Measurements from ENCODE around the gene PDE6B. TPM values are rescaled to one million over a fixed set of nuclear protein-coding genes. Genes with fewer than 3 reads are reported as not detected.

PDE6B gene
- total RNA-seq, 1 donor = not detected

DNA sequence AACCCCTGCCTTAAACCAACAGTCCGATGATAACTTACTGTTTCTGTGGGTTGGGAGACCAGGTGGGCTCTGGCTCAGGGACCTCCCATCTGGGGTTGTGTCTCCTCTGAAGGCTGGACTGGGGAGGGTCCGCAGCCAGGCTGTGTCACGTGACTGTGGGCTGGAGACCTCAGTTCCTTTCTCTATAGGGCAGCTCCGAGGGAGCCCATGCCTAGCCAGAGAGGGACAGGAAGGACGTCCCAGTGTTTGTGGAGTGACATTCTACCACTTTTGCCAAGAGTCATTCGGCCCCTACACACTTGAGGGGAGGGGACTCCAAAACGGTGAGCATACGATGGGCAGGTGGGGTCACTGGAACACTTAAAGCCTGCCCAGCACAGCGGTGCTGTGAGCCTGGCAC is 84.7 kb downstream of the PDE6B start:
- Histone ChIP-seq H4K20me1 (ENCODE audit: insufficient read depth, low read length) (peaks cover 61% of the 10 kb centered on the region), H3K4me1 (ENCODE audit: insufficient read depth, low read length) (peaks cover 12% of the 10 kb centered on the region), H2AFZ (ENCODE audit: low read length) (no peak overlapping the region), H3K4me3 (ENCODE audit: insufficient read depth, low read length) (no peak overlapping the region), H3K9me3 (ENCODE audit: low read depth, low read length) (no peaks in the 10 kb centered on the region), H3K79me2 (ENCODE audit: insufficient read depth, low read length) (peaks cover 86% of the 10 kb centered on the region), H3K4me2 (ENCODE audit: insufficient read depth, low read length) (no peak overlapping the region), H3K27ac (ENCODE audit: low read depth, low read length) (no peak overlapping the region), H3K36me3 (ENCODE audit: insufficient read depth, low read length) (peaks cover 5% of the 10 kb centered on the region), H3K27me3 (ENCODE audit: insufficient read depth, low read length) (no peaks in the 10 kb centered on the region)
- no peak for DNase-seq (ENCODE audit: insufficient read length, low spot score, missing footprints)
- TF ChIP-seq, protein P1, sequence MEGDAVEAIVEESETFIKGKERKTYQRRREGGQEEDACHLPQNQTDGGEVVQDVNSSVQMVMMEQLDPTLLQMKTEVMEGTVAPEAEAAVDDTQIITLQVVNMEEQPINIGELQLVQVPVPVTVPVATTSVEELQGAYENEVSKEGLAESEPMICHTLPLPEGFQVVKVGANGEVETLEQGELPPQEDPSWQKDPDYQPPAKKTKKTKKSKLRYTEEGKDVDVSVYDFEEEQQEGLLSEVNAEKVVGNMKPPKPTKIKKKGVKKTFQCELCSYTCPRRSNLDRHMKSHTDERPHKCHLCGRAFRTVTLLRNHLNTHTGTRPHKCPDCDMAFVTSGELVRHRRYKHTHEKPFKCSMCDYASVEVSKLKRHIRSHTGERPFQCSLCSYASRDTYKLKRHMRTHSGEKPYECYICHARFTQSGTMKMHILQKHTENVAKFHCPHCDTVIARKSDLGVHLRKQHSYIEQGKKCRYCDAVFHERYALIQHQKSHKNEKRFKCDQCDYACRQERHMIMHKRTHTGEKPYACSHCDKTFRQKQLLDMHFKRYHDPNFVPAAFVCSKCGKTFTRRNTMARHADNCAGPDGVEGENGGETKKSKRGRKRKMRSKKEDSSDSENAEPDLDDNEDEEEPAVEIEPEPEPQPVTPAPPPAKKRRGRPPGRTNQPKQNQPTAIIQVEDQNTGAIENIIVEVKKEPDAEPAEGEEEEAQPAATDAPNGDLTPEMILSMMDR (IDR thresholded peaks at IDR 0.05; ENCODE audit: extremely low read depth, low read depth, low read length) = no peak

DNA sequence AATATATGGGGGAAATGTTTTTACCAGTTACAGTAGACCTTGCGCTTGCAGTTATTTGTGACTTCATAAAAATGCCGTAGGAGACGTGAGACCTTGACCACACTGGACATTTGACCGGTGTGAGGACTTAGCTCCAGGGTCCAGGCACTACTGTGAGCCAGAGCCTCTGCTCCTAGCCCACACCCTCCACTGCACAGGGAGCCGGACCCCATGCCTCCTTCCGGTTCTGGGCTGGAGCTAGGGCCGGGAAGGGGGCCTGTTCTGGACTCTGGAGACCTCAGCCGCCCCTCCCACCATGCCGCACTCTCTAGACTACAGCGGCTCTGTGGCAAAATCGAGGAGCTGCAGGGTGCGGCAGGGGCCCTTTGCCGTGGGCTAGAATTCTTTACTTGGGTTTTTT is 85.5 kb downstream of the PDE6B start:
- no peak overlapping the region for H3K4me2 ChIP-seq (ENCODE audit: insufficient read depth, low read length)
- no peak overlapping the region for H2AFZ ChIP-seq (ENCODE audit: low read length)
- peaks cover 5% of the 10 kb centered on the region for H3K36me3 ChIP-seq (ENCODE audit: insufficient read depth, low read length)
- H4K20me1 ChIP-seq (ENCODE audit: insufficient read depth, low read length) = peaks cover 63% of the 10 kb centered on the region
- no peak overlapping the region for H3K4me3 ChIP-seq (ENCODE audit: insufficient read depth, low read length)
- no peaks in the 10 kb centered on the region for H3K9me3 ChIP-seq (ENCODE audit: low read depth, low read length)
- no peaks in the 10 kb centered on the region for H3K27me3 ChIP-seq (ENCODE audit: insufficient read depth, low read length)
- peaks cover 10% of the 10 kb centered on the region for H3K4me1 ChIP-seq (ENCODE audit: insufficient read depth, low read length)
- DNase-seq (ENCODE audit: insufficient read length, low spot score, missing footprints) = no peak
- TF ChIP-seq, protein P1 (IDR thresholded peaks at IDR 0.05; ENCODE audit: extremely low read depth, low read depth, low read length) = no peak
- no peak overlapping the region for H3K27ac ChIP-seq (ENCODE audit: low read depth, low read length)
- H3K79me2 ChIP-seq (ENCODE audit: insufficient read depth, low read length) = peaks cover 85% of the 10 kb centered on the region

DNA sequence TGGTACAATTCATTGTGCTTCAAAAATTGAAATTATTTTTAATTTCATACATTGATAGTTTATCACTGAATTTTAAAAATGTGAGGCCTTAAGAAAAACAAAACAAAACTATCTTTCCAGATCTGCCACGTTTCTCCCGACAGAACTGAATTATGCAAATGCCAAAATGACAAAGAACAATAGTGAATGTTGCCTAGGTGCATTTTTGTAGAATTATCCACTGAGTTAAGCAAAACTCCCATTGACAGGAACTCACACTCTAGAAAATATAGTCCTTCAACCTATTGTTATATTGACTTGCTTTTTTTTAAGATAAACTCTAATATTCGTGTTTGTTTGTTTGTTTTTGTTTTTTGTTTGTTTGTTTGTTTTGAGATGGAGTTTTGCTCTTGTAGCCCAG is 86.7 kb downstream of the PDE6B start:
- no peak for DNase-seq (ENCODE audit: insufficient read length, low spot score, missing footprints)
- Histone ChIP-seq H3K9me3 (ENCODE audit: low read depth, low read length) (no peaks in the 10 kb centered on the region), H2AFZ (ENCODE audit: low read length) (no peak overlapping the region), H3K27me3 (ENCODE audit: insufficient read depth, low read length) (no peaks in the 10 kb centered on the region), H3K4me1 (ENCODE audit: insufficient read depth, low read length) (peaks cover 5% of the 10 kb centered on the region), H3K79me2 (ENCODE audit: insufficient read depth, low read length) (peaks cover 80% of the 10 kb centered on the region), H3K4me3 (ENCODE audit: insufficient read depth, low read length) (no peak overlapping the region), H4K20me1 (ENCODE audit: insufficient read depth, low read length) (peaks cover 59% of the 10 kb centered on the region), H3K4me2 (ENCODE audit: insufficient read depth, low read length) (no peak overlapping the region), H3K36me3 (ENCODE audit: insufficient read depth, low read length) (peaks cover 5% of the 10 kb centered on the region), H3K27ac (ENCODE audit: low read depth, low read length) (no peak overlapping the region)
- TF ChIP-seq, protein P1 (IDR thresholded peaks at IDR 0.05; ENCODE audit: extremely low read depth, low read depth, low read length) = no peak

DNA sequence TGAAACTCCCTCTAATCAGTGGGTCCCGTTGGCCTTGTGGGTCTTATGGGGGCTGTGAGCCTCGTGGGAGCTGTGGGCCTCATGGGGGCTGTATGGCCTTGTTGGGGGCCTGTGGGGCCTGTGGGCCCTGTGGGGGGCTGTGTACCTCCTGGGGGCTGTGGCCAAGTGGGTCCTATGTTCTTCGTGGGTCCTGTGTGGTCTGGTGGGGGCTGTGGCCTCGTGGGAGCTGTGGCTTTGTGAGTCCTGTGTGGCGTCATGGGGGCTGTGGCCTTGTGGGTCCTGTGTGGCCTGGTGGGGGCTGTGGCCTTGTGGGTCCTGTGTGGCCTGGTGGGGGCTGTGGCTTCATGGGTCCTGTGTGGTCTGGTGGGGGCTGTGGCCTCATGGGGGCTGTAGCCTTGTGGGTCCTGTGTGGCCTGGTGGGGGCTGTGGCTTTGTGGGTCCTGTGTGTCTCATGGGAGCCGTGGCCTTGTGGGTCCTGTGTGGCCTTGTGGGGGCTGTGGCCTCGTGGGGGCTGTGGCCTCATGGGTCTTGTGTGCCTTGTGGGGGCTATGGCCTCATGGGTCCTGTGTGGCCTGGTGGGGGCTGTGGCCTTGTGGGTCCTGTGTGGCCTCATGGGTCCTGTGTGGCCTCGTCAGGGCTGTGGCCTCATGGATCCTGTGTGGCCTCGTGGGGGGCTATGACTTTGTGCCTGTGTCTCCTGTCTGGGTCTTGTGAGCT is 87.7 kb downstream of the PDE6B start:
- no peak overlapping the region for H3K27ac ChIP-seq (ENCODE audit: low read depth, low read length)
- H3K9me3 ChIP-seq (ENCODE audit: low read depth, low read length) = no peaks in the 10 kb centered on the region
- H4K20me1 ChIP-seq (ENCODE audit: insufficient read depth, low read length) = peaks cover 66% of the 10 kb centered on the region

More for the DNA sequence above, 87.7 kb downstream of the PDE6B start:
- peaks cover 5% of the 10 kb centered on the region for H3K36me3 ChIP-seq (ENCODE audit: insufficient read depth, low read length)
- TF ChIP-seq, protein P1 (IDR thresholded peaks at IDR 0.05; ENCODE audit: extremely low read depth, low read depth, low read length) = no peak
- DNase-seq (ENCODE audit: insufficient read length, low spot score, missing footprints) = no peak
- H3K4me1 ChIP-seq (ENCODE audit: insufficient read depth, low read length) = peaks cover 4% of the 10 kb centered on the region
- H3K4me2 ChIP-seq (ENCODE audit: insufficient read depth, low read length) = no peak overlapping the region
- H2AFZ ChIP-seq (ENCODE audit: low read length) = no peak overlapping the region
- no peak overlapping the region for H3K4me3 ChIP-seq (ENCODE audit: insufficient read depth, low read length)
- peaks cover 84% of the 10 kb centered on the region for H3K79me2 ChIP-seq (ENCODE audit: insufficient read depth, low read length)
- no peaks in the 10 kb centered on the region for H3K27me3 ChIP-seq (ENCODE audit: insufficient read depth, low read length)
